Stimulated activated CD4-positive, alpha-beta T cell treated with anti-CD3 and anti-CD28 coated beads, Interleukin-12 subunit alpha, Interleukin-12 subunit beta, amount 100 ng/mL, for 48 hours (primary cell): ENCODE data around the gene JDP2.

Experiments
- DNase-seq, 3 donors: peaks; one replicate each; pipeline ENCODE4 v3.0.0-alpha.2; 2020; ENCODE audit warnings: low read depth in 2 of 3, low spot score in 1 of 3

The JDP2 gene

DNA sequence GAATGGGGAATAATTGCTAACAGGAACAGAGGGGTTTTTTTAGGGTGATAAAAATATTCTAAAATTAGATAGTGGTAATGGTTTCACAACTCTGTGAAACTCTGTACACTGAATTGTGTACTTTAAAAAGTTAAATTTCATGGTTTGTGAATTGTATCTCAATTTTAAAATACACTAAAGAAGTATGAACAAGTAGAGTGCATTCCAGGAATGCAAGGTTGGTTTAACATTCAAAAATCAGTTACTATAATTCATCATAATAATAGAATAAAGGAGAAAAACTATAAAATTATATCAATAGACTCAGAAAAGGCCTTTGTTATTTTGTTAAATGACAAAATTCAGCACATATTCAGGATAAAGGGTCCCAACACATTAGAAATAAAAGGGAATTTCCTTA, 83.4 kb downstream of the JDP2 start:
- no peak for DNase-seq

- DNase-seq = no peak
Observed at GRCh38 chr14:75513911-75514672, 86.3 kb downstream of the JDP2 start.

DNA sequence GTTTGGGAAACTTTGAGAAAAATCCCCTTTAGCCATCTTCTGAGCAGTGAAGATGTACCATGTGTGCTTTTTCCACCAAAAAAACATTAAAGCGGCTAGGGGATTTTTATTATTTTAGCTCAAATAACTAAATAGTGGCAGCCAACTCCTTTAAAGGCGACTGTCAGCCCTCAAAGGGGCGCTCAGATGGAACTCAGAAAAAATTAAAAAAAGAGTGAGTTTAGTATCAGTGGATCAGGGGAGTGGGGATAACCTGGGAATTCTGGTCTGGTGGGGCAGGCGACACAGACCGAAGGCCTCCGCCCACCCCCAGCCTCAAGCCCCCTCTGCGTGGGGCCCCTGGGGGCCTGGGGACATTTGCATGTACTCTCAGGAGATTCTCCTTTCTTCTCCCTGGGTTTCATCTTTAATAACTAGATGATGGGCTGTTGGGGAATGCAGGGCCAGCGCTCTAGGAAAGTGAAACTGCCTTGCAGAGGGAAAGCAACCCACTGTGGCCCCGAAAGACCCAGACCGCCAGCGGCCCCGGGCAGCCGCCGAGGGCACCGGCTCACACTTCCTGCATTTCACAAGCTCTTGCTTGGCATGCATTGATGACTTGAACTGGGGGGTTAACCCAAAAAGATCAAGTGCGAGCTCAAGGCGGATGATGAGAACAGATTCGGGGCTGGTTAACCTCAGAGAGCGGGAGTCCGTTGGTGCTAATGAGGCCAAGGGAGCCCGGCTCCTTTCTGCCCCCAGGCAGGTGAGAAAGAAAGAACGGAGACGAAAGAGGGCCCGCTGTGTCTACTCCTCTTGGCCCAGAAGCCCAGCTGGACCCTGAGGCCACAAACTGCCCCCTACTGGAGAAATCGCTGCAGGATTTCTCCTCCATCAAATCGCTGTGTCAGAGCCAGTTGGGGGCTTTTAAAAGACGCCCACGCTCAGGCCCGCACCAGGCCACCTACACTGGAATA, 87.1 kb downstream of the JDP2 start:
- no peak for DNase-seq

- DNase-seq = no peak
Observed at GRCh38 chr14:75515629-75515996, 87.8 kb downstream of the JDP2 start.

- no peak for DNase-seq
Observed at GRCh38 chr14:75518625-75519024, 90.8 kb downstream of the JDP2 start.

- DNase-seq = no peak
Observed at GRCh38 chr14:75519394-75519793, 91.6 kb downstream of the JDP2 start.

GRCh38 chr14:75519826-75520728, 92.3 kb downstream of the JDP2 start:
- no peak for DNase-seq

DNA sequence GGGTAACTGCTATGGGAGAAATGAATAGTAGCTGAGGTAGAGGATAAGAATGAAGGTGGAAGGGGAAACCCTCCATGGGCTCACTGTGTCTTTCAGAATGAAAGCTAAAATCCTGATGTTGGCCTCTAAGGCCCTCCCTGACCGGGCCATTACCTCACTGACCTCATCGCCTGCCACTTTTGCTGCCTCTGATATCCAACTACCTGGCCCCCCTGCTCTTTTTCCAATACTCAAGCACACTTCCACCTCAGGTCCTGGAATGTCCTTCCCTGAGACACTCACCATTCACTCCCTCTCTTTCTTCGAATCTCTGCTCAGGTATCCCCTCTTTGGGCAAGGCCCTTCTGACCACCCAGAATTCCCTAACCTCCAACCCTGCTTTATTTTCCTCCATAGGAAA, 93.0 kb downstream of the JDP2 start:
- DNase-seq = no peak

DNA sequence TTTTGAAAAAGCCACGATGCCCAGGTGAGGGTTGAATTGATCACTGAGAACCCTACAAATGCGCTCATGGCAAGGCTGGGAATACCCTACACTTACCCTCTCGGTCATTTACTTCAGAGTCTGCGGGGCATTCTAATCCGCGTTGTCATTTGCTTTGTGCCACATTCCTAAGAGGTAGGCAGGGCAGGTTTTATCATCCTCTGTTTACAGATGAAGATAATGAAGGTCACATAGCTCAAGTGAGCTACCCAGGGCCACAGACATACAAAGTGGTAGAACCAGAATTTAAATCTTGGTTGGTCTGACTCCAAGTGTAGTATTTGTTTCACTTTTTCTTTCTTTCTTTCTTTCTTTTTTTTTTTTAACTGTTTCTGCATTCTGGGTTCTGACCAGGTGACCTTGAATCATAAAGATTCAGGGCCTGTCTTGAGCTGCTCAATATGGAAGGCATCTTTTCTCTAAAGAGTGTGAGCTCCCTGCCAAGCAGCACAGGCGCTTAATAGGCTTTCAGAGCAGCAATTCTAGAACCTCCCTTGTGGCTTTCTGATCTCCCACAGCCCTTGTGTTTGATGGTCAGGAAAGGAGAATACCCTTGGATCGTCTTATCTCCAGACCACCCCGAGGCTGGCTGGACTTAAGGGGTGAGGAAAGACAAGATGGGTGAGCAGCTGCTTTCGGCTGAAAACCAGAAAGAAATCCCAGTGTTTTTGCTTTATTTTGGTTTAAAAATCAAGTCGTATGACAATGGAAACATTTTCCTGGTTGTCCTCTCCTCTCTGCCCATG, 93.8 kb downstream of the JDP2 start:
- DNase-seq = no peak

GRCh38 chr14:75522224-75522982, 94.6 kb downstream of the JDP2 start, which contains the start of gene BATF:
Gene BATF (plus strand): TSS chr14:75522469. CDS start chr14:75522683, 214 bp downstream.
- DNase-seq = peak in 2 of 3 donors; percentile 63

DNA sequence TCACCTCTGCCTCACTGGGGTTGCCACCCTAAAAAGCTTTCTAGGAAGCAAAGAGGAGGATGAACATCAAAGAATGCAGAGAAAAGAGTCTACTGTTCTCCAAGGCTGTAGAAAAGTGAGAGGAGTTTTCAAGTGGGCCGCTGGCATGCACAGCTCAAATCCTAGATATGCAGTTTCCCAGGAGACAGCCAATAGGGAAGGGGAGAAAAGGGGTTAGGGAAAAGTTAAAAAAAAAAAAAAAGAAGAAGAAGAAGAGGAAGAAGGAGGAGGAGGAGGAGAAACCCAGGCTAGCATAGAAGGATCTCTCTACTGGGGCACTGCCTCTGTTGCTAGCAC, 95.1 kb downstream of the JDP2 start:
- no peak for DNase-seq
